GM18520 (cell line): ENCODE measurements around the gene UBE3A.

Experiments used
- ATAC-seq: cut with Tn5 transposase; IDR thresholded peaks from one replicate; pipeline ENCODE4 v1.9.1; 2021; ENCODE audit not compliant: unreplicated experiment

Gene UBE3A

GRCh38 chr15:25335279-25335678 lies 103.5 kb downstream of the UBE3A start:
- no peak for ATAC-seq

DNA sequence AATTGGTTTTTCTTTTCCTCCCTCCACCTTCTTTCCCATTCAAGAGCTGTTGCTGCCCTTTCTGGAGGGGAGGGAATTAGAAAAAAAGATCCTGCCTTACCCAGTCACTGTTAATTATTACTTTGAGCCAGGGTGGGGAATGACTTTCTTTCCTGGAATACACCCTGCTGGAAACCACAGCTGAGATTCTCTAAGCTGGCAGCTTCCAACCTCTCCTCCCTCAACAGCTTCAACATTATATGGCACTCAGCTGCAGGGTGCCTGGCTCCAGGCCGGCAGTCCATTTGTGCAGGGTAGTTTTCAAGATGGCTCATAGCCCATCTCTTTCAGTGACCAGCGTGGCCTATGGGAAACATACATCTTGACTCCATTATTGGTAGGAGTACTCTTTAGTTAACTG lies 105.8 kb downstream of the UBE3A start:
- ATAC-seq = no peak

DNA sequence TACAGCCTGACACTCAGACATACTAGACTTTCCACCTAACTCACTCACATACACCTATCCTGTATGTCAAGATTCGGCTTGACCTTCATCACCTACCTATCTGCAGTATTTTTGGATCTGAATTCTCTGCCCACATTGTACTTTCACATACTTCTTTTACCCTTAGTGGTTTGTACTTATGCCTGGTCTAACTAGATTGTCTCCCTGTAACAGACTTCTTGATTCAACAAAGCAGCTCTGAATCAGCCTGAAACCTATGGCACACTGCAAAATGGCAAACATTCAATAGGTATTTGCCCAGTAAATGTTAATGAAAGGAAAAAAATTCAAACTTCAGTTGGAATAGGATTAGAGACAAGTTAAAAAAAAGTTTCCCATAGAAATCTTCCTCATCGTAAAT lies 106.5 kb downstream of the UBE3A start:
- no peak for ATAC-seq

DNA sequence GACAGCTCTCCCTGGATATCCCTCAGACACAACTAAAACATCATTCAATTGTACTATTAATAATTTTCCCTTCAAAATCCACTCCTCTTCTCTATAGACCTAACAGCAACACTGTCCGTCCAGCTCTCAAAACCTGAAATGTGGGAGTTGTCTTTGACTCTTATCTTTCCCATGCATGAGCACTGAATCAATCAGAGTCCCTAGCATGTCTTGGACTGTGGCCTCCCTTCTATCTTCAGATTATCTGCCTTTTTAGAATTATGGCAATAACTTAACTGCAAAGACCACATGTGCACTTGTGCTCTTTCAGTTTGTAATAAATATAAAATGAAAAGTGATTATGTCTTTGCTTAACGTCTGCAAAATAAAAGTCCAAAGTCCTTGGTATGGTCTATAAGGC lies 107.0 kb downstream of the UBE3A start:
- ATAC-seq = no peak

DNA sequence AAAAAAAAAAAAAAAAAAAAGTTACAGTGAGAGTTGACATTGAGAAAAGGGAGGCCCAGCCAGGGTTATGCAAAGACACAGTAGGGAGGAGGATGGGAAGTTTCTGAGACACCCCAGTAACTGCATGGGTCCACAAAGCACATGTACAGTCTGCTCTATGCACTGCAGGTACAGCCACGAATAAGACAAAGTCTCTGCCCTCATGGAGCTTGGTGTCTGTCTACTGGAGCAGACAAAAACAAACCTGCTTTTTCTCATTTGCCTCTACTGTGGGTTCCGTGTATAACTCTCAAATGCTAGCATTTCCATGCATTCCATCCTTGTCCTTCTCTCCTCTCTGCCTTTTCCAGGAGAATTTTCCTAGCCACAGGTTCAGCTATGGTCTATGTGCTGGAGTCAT lies 107.4 kb downstream of the UBE3A start:
- ATAC-seq = no peak

DNA sequence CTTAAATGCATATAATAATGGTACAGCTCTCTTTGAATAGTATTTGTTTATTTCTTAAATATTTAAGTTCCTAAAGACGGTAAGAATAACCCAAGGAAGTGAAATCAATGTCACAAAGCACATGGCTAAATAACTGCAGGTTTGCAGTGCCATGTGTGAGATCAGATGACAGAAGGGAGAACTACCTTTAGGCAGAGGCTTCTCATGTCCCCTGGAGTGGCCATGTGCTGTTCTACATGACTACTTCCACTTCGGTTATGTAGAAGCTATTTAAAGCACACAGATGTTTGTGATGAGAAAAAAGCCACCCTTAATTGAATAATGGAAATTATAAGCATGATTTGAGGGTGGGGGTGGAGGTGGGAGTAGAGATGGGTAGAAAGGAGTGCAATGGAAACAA lies 109.1 kb downstream of the UBE3A start:
- no peak for ATAC-seq

DNA sequence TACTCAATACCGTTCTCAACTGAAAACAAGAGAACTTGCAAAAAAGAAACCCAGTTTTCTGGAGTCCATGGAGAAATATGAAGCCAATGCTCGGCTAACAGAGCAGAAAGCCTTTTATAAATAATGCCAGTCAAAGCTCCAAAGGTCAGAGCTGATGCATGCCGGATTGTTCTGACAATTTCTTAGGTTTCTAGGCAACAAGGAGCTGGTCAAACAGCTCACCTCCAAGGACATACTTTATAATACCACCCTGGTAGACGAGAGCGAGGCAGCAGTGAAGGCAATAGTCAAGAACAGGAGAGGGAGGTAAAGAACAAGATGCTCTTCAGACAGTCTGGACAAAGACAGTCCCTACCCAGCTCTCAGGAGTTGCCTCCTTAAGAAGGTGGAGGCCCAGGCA lies 111.1 kb downstream of the UBE3A start:
- ATAC-seq = no peak

DNA sequence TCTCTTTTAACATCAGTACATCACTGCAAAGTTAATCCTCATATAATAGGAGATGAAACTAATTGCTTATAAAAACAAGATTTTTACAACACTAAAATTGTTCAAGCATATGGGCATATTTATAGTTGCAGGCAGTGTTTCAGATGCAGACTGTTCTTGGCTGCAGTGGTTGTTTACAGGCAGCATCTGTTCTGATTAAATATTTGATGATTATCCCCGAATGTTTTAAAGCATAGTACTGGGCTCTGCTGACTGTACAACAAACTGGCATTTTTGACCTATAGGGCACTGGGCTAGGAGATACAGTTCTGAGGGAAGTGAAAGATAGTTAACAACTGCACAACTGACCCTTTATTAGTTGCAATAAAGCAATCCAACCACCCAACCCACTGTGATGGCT lies 113.6 kb downstream of the UBE3A start:
- no peak for ATAC-seq

- no peak for ATAC-seq
These were observed 115.4 kb downstream of the UBE3A start for GRCh38 chr15:25323420-25323819.

GRCh38 chr15:25287823-25288222 lies 151.0 kb downstream of the UBE3A start:
- no peak for ATAC-seq
